Left ventricle myocardium inferior (tissue), 1 donor: ENCODE measurements around the gene USP12. TPM values are rescaled to one million over a fixed set of nuclear protein-coding genes. Genes with fewer than 3 reads are reported as not detected.
"Not testable (repeated sequence)": the region's sequence is repeated elsewhere in the genome, so short reads cannot be mapped to it uniquely, and the experiment has no call there.

Experiments used
- DNase-seq: peaks from one replicate; pipeline ENCODE4 v3.0.0-alpha.2; 2020
- H3K27ac ChIP-seq: fragments of 200-600 bp; replicated peaks from 2 replicates; pipeline ENCODE4 v1.8.0; 2021
- H3K27me3 ChIP-seq: fragments of 200-600 bp; 2 replicates; pipeline ENCODE4 v1.8.0; 2021; ENCODE audit warnings: low read depth
- H3K36me3 ChIP-seq: fragments of 200-600 bp; 2 replicates; pipeline ENCODE4 v1.8.0; 2021
- H3K4me1 ChIP-seq: fragments of 200-600 bp; 2 replicates; pipeline ENCODE4 v1.8.0; 2021
- H3K4me3 ChIP-seq: fragments of 200-600 bp; 2 replicates; pipeline ENCODE4 v1.8.0; 2021; ENCODE audit warnings: mild to moderate bottlenecking, moderate library complexity
- H3K9me3 ChIP-seq: fragments of 200-600 bp; replicated peaks from 2 replicates; pipeline ENCODE4 v1.8.0; 2021
- CTCF ChIP-seq: fragments of 200-600 bp; IDR thresholded peaks from 2 replicates; pipeline ENCODE4 v1.8.0; 2021; ENCODE audit warnings: antibody characterized with exemption, mild to moderate bottlenecking, borderline replicate concordance
- intact Hi-C: fragments of 100-400 bp; cut with micrococcal nuclease; formaldehyde crosslinking; loops from one replicate; pipeline ENCODE4 v1.11.0; 2022
- total RNA-seq: library from RNA; stranded (reverse); fragmentation: NEBNext Ultra II Directional; extraction: Animal tissue kit (Norgen Biotek cat#: 25700); gene quantifications from one replicate; pipeline ENCODE4 v1.2.1, GENCODE V29; 2021
- donor health status: DM: no; HTN: yes; CAD: no; lungs with severe emphysema.

USP12 gene
- total RNA-seq, 1 donor from 2014 or later: 16.8 TPM

- no peak for TF ChIP-seq CTCF
- H3K27ac ChIP-seq: no peak overlapping the region
- H3K4me3 ChIP-seq: no peak overlapping the region
- H3K36me3 ChIP-seq: no peaks in the 10 kb centered on the region
- H3K4me1 ChIP-seq: no peaks in the 10 kb centered on the region
- intact Hi-C loops: no loop called here
- H3K27me3 ChIP-seq: peaks cover 21% of the 10 kb centered on the region
- DNase-seq: no peak
- no peaks in the 10 kb centered on the region for H3K9me3 ChIP-seq
These were observed 21.4 kb upstream of the USP12 start for GRCh38 chr13:27192973-27193372.

- DNase-seq, H3K4me3 ChIP-seq, intact Hi-C loops, H3K4me1 ChIP-seq, H3K27ac ChIP-seq, H3K36me3 ChIP-seq, H3K9me3 ChIP-seq: not testable (repeated sequence)
- peaks cover 21% of the 10 kb centered on the region for H3K27me3 ChIP-seq
These were observed 20.8 kb upstream of the USP12 start for GRCh38 chr13:27192367-27192766.

GRCh38 chr13:27189192-27189591 lies 17.6 kb upstream of the USP12 start:
- intact Hi-C loops: no loop called here

GRCh38 chr13:27188239-27188638 lies 16.6 kb upstream of the USP12 start:
- Histone ChIP-seq H3K9me3 (no peaks in the 10 kb centered on the region), H3K27me3 (no peaks in the 10 kb centered on the region), H3K4me1 (peaks cover 4% of the 10 kb centered on the region), H3K27ac (no peak overlapping the region), H3K4me3 (no peak overlapping the region), H3K36me3 (no peaks in the 10 kb centered on the region)
- intact Hi-C loops: no loop called here
- DNase-seq: no peak
- no peak for TF ChIP-seq CTCF

More at GRCh38 chr13:27189192-27189591, 17.6 kb upstream of the USP12 start:
- no peaks in the 10 kb centered on the region for H3K27me3 ChIP-seq
- H3K27ac ChIP-seq: no peak overlapping the region
- no peak for DNase-seq
- no peak for TF ChIP-seq CTCF
- H3K4me3 ChIP-seq: no peak overlapping the region
- H3K4me1 ChIP-seq: no peaks in the 10 kb centered on the region
- no peaks in the 10 kb centered on the region for H3K9me3 ChIP-seq
- H3K36me3 ChIP-seq: no peaks in the 10 kb centered on the region

- no peak overlapping the region for H3K27ac ChIP-seq
- H3K4me3 ChIP-seq: no peak overlapping the region
- no peaks in the 10 kb centered on the region for H3K27me3 ChIP-seq
- DNase-seq: no peak
- intact Hi-C loops: no loop called here
- no peaks in the 10 kb centered on the region for H3K9me3 ChIP-seq
- peaks cover 13% of the 10 kb centered on the region for H3K4me1 ChIP-seq
- TF ChIP-seq CTCF: no peak
- no peaks in the 10 kb centered on the region for H3K36me3 ChIP-seq
These were observed 14.7 kb upstream of the USP12 start for GRCh38 chr13:27186295-27186694.

- no peak overlapping the region for H3K4me3 ChIP-seq
- H3K4me1 ChIP-seq: peaks cover 13% of the 10 kb centered on the region
- H3K9me3 ChIP-seq: no peaks in the 10 kb centered on the region
- H3K27ac ChIP-seq: no peak overlapping the region
- intact Hi-C loops: no loop called here
- no peak for TF ChIP-seq CTCF
- DNase-seq: no peak
- H3K27me3 ChIP-seq: no peaks in the 10 kb centered on the region
- no peaks in the 10 kb centered on the region for H3K36me3 ChIP-seq
These were observed 12.0 kb upstream of the USP12 start for GRCh38 chr13:27183561-27184147.
